ENCODE results near the gene STEAP1.

GRCh38 chr7:90194911-90195809 is 40.9 kb downstream of the STEAP1 start:
- TF ChIP-seq CTCF (IDR thresholded peaks at IDR 0.05) (no peak), POLR2A (IDR thresholded peaks at IDR 0.05) (no peak), EP300 (IDR thresholded peaks at IDR 0.05) (no peak)

Measured in tibial nerve (tissue), 4 donors.